ENCODE data around the gene PQBP1.

PQBP1 gene

DNA sequence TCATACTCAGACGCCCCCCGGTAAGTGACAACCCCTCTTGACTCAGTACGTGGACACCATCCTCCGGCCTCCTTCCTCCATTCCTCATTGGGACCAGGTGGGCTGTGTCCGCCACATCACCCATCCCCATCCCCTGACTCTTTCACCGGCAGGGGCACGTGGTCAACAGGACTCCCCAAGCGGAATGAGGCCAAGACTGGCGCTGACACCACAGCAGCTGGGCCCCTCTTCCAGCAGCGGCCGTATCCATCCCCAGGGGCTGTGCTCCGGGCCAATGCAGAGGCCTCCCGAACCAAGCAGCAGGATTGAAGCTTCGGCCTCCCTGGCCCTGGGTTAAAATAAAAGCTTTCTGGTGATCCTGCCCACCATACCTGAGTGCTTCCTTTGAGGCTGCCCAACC is 5.0 kb downstream of the PQBP1 start:
- DNase-seq: no peak

GRCh38 chrX:48903290-48903689 is 5.6 kb downstream of the PQBP1 start:
- DNase-seq: no peak

GRCh38 chrX:48904180-48904579 is 6.5 kb downstream of the PQBP1 start:
- no peak for DNase-seq

DNA sequence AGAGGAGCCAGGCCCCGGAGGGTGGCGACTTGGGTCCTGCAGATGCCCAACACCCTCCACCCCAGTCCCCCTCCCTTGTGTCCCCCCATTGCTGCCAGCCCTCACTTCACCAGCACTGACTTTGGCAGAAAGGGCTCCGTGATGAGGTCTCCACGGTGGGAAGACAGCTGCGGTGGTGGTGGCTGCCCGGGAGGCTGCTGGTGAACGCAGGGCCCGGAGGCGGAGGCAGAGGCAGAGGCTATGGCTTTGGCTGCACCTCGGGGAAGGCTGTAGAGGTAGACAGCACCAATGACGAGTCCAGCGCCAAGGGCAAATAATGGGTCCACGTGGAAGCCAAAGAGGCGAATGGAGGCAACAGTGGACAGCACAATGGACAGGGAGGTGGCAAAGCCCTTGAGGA is 6.9 kb downstream of the PQBP1 start:
- no peak for DNase-seq

DNA sequence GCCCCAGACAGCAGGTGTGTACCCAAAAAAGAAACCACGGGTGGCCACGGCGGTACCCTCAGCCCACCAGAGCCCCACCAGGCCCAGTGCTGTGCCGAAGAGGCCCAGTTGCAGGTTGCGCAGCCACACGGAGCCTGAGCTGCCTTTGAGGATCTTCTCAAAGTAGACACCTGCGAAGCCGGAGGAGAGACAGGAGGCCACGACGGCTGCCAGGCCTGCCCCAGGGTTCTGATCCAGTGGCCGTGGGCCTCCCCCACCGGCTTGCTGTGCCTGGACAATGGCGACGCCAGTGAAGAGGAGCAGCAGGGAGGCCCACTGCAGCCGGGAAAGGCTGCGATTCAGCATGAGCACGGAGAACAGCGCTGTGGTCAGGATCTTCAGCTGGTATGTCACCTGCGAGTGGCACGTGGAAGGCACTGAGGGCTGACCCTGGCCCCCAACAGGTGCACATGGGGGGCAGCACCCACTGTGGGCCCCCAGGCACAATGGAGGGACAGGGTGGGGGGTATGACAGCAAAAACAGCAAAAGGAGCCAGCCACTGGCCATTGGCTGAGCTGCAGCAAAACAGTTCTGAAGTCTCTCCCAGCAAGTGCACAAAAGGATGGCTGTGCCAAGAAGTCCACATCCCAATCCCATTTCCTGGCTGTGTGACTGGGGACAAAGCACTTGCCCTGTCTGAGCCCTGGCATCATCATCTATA is 7.5 kb downstream of the PQBP1 start:
- DNase-seq: no peak

DNA sequence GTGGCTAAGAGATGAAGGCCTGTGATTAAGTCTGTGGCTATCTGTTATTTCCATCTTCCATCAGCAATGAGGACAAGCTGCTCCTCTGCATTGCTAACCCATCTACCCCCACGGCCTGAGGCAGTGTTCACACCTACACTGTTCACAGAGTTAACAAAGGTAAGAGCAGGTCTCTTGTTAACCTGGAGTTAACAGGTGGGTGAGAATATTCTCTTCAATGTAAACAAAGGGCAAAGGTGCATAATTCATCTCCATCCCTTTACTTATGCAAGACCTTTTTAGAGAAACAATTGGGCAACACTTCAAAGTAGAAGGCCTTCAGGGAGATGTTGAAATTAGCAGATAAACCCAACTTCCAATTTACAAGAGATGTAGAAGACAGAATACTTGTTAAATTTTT is 10.9 kb downstream of the PQBP1 start:
- DNase-seq: no peak

DNA sequence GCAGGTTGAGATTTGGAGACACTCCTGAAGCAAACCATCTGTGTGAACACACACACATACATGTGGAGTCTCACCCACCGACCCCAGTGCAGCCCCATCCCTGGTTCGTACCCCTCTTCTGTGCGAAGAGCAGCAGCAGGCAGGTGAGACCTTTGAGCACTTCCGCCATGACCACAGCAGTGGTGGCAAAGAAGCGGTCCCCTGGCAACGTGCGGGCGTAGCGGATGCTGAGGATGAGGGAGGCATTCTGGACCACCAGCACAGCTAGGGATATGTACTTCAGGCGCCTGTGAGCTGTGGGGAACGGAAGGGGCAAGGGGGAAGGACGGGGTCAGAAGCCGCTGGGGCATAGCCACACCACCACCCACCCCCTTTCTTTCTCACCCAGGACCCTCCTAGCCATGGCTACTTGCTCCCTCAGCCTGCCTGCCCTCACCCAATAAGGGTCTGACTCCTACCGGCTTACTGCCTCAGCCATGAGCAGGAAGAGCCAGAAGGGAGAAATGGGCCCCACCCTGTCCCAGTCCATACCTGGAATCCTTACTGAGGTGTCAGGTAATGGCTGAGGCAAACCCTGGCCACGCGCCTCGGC is 12.1 kb downstream of the PQBP1 start:
- no peak for DNase-seq

DNA sequence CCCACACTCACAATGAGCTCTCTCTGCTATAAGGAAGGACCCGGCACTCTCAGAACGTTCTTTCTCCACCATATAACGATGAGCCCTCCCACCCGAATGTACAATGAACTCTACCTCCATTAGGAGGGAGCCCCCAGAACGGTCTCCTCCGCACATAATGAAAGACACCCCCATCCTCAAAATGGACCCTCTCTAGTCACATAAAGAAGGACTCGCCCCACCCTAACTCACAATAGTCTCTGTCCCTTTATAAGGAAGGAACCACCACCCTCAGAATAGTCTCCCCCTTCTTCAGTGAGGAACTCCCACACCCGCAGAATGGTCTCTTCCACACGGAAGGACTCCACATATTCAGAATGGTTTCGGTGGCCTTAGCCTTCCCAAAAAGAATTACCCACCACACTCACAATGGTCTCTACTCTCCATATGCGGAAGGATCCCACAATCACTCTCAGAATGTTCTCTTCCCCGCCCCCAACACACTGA is 13.2 kb downstream of the PQBP1 start:
- no peak for DNase-seq

GRCh38 chrX:48911412-48912182 is 13.9 kb downstream of the PQBP1 start, which contains the start of gene SLC35A2:
SLC35A2 (minus strand) TSS chrX:48911646; CDS start chrX:48911636, 10 bp downstream.
- DNase-seq: peak; percentile 80

- DNase-seq: no peak
Observed at GRCh38 chrX:48913605-48914366, 16.1 kb downstream of the PQBP1 start.

- DNase-seq: no peak
Observed at GRCh38 chrX:48914593-48915493, 17.1 kb downstream of the PQBP1 start.

DNA sequence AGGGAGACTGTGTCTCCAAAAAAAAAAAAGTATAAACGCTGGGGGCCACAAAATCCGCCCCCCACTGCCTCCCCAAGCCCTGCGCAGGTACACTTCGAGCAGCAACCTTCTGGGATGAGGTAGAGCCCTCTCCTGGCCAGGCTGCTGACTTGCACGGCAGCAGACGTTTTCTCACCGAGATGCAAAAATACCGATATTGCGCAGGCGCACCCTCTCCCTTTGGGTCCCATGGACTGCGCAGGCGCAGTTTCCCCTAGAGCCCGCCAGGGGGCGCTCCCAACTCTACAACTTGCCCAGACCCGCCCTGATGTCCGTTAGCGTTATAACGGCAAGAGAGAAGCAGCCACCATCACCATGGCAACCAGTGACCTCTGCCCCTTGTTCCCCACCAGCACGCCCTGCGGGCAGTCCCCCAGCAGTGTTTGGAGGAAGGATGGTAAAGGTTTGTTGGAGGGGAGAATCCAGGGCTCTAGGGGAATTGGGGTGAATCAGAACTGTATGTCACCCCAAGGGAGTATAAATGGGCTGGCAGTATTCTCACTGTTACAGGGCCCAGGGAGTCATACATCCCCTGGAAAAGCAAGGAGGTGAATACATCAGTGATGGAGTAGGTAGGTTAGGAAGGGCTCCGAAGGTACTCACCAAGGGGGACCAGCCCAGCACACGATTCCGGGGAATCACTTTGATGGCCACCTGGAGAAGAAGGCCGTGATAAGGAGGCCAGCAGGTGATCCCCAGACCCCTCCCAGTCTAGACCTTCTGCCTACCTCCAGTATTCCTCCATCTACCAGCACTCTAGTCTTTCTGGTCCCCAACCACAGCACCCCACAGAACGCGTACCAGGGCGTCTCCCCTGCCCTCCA is 19.6 kb downstream of the PQBP1 start:
- DNase-seq: peak; percentile 90

DNA sequence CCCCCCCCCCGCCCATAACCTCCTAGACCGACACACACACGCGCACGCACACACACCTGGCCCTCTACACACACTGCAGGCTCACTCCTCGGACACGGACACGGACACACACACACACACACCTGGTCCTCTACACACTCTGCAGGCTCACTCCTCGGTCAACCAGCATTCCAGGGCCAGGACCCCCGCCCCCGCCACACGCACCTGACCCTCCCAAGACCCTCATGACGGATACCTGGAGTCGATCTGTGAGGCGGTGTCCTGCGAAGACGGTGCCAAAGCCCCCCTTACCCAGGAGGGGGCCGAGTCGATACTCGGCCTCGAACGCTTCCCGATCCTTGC is 20.5 kb downstream of the PQBP1 start:
- DNase-seq: no peak

DNA sequence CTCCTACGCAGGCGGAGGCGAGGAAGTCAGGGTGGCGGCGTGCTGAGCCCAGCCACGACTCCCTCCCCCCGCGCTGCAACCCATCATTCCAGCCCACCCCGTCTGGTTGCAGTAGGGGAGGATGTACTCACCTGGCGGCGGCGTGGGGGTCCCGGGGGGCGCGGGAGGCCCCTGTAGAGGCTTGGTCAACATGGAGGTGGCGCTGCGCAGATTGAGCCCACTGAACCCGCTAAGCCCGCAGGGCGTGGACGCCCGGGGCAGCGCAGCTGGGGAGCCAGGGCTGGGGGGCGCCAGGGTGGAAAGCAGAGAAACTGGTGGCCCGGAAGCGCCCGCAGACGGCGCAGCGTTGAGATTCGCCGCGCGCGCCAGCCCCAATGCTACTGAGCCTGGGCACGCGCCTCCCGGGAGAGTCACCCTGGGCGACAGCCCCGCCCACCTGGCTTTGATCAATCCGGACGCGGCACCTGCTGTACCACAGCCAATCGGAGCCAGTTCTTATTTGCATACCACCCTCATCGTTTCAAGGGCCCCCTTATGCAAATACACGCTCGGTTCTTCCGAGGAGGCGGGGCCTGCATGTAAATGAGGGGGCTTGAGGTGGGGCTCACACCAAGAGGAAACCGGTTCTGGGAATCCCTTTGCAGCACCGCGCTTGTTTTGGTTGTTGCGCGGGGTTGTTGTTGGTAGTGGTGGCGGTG is 21.1 kb downstream of the PQBP1 start, which contains the start of gene PIM2:
Gene PIM2 (minus strand): TSS at position 382 of the 698 bp plus-strand sequence. CDS start 190 bp downstream, at position 192.
- peak; percentile 93 for DNase-seq

- DNase-seq: no peak
Observed at GRCh38 chrX:48919360-48919841, 21.7 kb downstream of the PQBP1 start.

DNA sequence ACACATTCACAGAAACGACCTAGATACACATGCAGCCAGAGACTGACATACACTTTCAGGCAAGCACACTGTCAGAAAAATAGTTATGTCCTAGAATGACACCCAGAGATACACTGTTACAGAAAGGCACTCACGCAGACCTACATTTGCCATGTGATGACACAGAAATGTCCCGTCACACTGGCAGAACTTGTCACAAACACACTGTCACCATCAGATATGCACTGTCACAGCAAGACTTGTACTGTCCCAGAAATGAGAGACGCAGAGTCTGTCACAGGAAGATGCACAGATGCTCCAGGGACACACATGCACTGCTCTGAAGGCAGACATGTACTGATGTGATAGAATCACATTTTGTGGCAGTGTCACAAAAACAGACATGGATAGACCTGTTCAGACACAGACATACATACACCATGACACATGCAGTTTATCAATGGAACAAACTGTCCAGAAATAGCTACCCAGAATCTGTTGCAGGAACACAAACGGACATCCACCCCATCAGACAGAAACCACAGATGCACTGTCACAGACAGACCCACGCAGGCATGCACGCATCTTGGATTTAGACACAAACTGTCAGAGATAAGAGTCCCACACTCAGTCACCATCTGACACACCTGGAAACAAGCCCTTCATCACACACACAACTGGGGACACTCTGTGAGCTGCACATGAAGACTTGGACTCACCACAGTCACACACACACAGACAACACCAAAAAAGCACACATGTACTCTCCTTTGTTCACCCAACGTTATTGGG is 22.4 kb downstream of the PQBP1 start:
- DNase-seq: peak; percentile 3

- DNase-seq: no peak
Observed at GRCh38 chrX:48920718-48921104, 23.0 kb downstream of the PQBP1 start.

- no peak for DNase-seq
Observed at GRCh38 chrX:48923771-48924170, 26.0 kb downstream of the PQBP1 start.

DNA sequence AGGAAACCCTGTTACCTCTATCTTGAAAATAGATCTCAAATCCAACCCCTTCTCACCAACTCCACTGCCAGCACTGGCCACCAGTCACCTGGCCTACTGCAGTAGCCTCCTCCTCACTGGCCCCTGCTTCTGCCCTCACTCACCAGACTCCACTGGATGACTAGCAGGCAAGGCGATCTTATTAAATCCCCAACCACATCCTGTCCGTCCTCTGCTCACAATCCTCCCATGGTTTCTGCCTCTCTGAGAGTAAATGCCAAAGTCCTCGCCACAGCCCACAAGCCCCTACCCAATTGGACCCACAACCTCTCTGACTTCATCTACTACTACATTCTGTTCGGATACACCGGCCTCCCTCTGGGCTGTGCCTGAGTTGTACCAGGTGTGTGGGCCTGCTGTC is 26.5 kb downstream of the PQBP1 start:
- DNase-seq: no peak
